Measurements from ENCODE around the gene BUD31. TPM values are rescaled to one million over a fixed set of nuclear protein-coding genes. Genes with fewer than 3 reads are reported as not detected.

The BUD31 gene
- total and polyA plus RNA-seq, 2 of the 13 experiments (the other 11 are each of a cell fraction or from before 2014, with no cell fraction given) = 35.1 to 79.1 TPM

GRCh38 chr7:99408379-99409191 is at the start of gene BUD31, which contains the start of gene PDAP1 (continued):
- no peak; the same call in 1 of the 2 replicates for TF ChIP-seq KLF12 (CRISPR knock-in tag; IDR thresholded peaks at IDR 0.05; ENCODE audit: borderline replicate concordance)
- TF ChIP-seq IRF9 (CRISPR knock-in tag; IDR thresholded peaks at IDR 0.05; ENCODE audit: borderline replicate concordance) = peak; percentile 74; the same call in 1 of the 2 replicates
- TF ChIP-seq, protein P1, sequence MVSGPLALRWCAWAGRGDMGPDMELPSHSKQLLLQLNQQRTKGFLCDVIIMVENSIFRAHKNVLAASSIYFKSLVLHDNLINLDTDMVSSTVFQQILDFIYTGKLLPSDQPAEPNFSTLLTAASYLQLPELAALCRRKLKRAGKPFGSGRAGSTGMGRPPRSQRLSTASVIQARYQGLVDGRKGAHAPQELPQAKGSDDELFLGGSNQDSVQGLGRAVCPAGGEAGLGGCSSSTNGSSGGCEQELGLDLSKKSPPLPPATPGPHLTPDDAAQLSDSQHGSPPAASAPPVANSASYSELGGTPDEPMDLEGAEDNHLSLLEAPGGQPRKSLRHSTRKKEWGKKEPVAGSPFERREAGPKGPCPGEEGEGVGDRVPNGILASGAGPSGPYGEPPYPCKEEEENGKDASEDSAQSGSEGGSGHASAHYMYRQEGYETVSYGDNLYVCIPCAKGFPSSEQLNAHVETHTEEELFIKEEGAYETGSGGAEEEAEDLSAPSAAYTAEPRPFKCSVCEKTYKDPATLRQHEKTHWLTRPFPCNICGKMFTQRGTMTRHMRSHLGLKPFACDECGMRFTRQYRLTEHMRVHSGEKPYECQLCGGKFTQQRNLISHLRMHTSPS (CRISPR knock-in tag; IDR thresholded peaks at IDR 0.05; ENCODE audit: low read depth) = no peak
- no peak for TF ChIP-seq SRSF9 (IDR thresholded peaks at IDR 0.05; ENCODE audit: borderline replicate concordance, insufficient read depth, low read depth, low read length, poor library complexity, severe bottlenecking)
- TF ChIP-seq ZNF234 (CRISPR knock-in tag; conservative IDR thresholded peaks at IDR 0.05) = 0 out of 2 replicates have a peak, but pooled peaks have one; percentile 53
- TF ChIP-seq E2F2 (CRISPR knock-in tag; IDR thresholded peaks at IDR 0.05; ENCODE audit: borderline replicate concordance) = no peak
- no peak for TF ChIP-seq ZNF773 (CRISPR knock-in tag; IDR thresholded peaks at IDR 0.05; ENCODE audit: borderline replicate concordance)
- no peak for TF ChIP-seq KAT2B (IDR thresholded peaks at IDR 0.05; ENCODE audit: borderline replicate concordance, low read depth, low read length)
- peak; percentile 85 for TF ChIP-seq CBX5 (CRISPR knock-in tag; IDR thresholded peaks at IDR 0.05; ENCODE audit: borderline replicate concordance)
- TF ChIP-seq, protein P2, sequence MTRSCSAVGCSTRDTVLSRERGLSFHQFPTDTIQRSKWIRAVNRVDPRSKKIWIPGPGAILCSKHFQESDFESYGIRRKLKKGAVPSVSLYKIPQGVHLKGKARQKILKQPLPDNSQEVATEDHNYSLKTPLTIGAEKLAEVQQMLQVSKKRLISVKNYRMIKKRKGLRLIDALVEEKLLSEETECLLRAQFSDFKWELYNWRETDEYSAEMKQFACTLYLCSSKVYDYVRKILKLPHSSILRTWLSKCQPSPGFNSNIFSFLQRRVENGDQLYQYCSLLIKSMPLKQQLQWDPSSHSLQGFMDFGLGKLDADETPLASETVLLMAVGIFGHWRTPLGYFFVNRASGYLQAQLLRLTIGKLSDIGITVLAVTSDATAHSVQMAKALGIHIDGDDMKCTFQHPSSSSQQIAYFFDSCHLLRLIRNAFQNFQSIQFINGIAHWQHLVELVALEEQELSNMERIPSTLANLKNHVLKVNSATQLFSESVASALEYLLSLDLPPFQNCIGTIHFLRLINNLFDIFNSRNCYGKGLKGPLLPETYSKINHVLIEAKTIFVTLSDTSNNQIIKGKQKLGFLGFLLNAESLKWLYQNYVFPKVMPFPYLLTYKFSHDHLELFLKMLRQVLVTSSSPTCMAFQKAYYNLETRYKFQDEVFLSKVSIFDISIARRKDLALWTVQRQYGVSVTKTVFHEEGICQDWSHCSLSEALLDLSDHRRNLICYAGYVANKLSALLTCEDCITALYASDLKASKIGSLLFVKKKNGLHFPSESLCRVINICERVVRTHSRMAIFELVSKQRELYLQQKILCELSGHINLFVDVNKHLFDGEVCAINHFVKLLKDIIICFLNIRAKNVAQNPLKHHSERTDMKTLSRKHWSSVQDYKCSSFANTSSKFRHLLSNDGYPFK (CRISPR knock-in tag; IDR thresholded peaks at IDR 0.05; ENCODE audit: borderline replicate concordance) = peak; percentile 94
- TF ChIP-seq SP5 (CRISPR knock-in tag; IDR thresholded peaks at IDR 0.05; ENCODE audit: borderline replicate concordance, low read depth) = peak; percentile 85
- 0 out of 2 replicates have a peak, but pooled peaks have one; percentile 34 for TF ChIP-seq MED13 (CRISPR knock-in tag; IDR thresholded peaks at IDR 0.05)
- no peak for TF ChIP-seq RNF219 (CRISPR knock-in tag; IDR thresholded peaks at IDR 0.05)
- no peak for TF ChIP-seq ZNF33A (CRISPR knock-in tag; IDR thresholded peaks at IDR 0.05; ENCODE audit: borderline replicate concordance)
- no peak for TF ChIP-seq LCORL (IDR thresholded peaks at IDR 0.05)
- peak; percentile 26; the same call in 1 of the 2 replicates for TF ChIP-seq LCORL (CRISPR knock-in tag; IDR thresholded peaks at IDR 0.05)
- 0 out of 4 replicates have a peak, but pooled peaks of 1 of the 2 experiments have one; percentile 12 for TF ChIP-seq NR2F1 (CRISPR knock-in tag; IDR thresholded peaks at IDR 0.05)

All from HepG2 (cell line).